Esophagus muscularis mucosa (tissue), 4 donors: ENCODE data around the gene UBL4A. TPM values are rescaled to one million over a fixed set of nuclear protein-coding genes. Genes with fewer than 3 reads are reported as not detected.

Experiments used
- small RNA-seq, 3 donors: library from RNA; depleted of rRNA; stranded (forward); fragments of <200 nt; gene quantifications; one replicate each; pipeline ENCODE3, GENCODE V24; 2016
- total RNA-seq, 4 donors: library from RNA; depleted of rRNA; stranded (reverse); fragments of >200 nt; gene quantifications; one replicate each; pipeline versions ENCODE4 v1.1.0 to v1.2.1, GENCODE V29; 2016

Gene UBL4A
- total RNA-seq, 4 donors from 2014 or later: 41.7 to 75.8 (median 57.9) TPM

Small RNA genes lying within 50 kb of the gene (small RNA-seq; reads per million reads assigned to genes)
- gene MIR6858 (0 to 2.0 (median 0.17) reads per million in 3 donors), gene RN7SL697P (0 reads per million in 3 donors)

Other genes with a start within 250 kb of the UBL4A start
- not detected for gene OPN1MW3, start 229.0 kb downstream of the UBL4A start, total RNA-seq
- gene TEX28, start 191.5 kb downstream of the UBL4A start, total RNA-seq: not detected
- not detected for gene TKTL1, start 190.8 kb downstream of the UBL4A start, total RNA-seq
- gene FLNA, start 112.0 kb downstream of the UBL4A start, total RNA-seq: over 10,000 TPM in 3 of 4 donors, 1,000 to 10,000 TPM in 1; 8,941 to 16,544 (median 12,362) TPM
- gene EMD, start 107.3 kb downstream of the UBL4A start, total RNA-seq: 10 to 100 TPM; 37.0 to 64.7 (median 57.7) TPM
- gene RPL10, start 88.2 kb downstream of the UBL4A start, total RNA-seq: 1,000 to 10,000 TPM; 2,150 to 7,554 (median 4,519) TPM
- gene DNASE1L1, start 77.4 kb downstream of the UBL4A start, total RNA-seq: 10 to 100 TPM; 19.9 to 24.3 (median 22.6) TPM
- gene TAFAZZIN, start 75.1 kb downstream of the UBL4A start, total RNA-seq: 10 to 100 TPM; 18.6 to 43.6 (median 32.5) TPM
- gene ATP6AP1, start 57.9 kb downstream of the UBL4A start, total RNA-seq: 10 to 100 TPM; 27.4 to 67.2 (median 34.7) TPM
- gene GDI1, start 49.5 kb downstream of the UBL4A start, total RNA-seq: 100 to 1,000 TPM; 105 to 148 (median 128) TPM
- gene FAM50A, start 42.5 kb downstream of the UBL4A start, total RNA-seq: 10 to 100 TPM; 47.7 to 63.5 (median 56.7) TPM
- gene PLXNA3, start 28.3 kb downstream of the UBL4A start, total RNA-seq: 10 to 100 TPM in 1 of 4 donors, 1 to 10 TPM in 3; 2.2 to 17.9 (median 4.3) TPM
- 10 to 100 TPM; 14.1 to 21.7 (median 16.9) TPM for gene LAGE3, start 7.3 kb downstream of the UBL4A start, total RNA-seq
- gene SLC10A3, start 4.0 kb upstream of the UBL4A start, total RNA-seq: 10 to 100 TPM; 24.5 to 44.9 (median 38.1) TPM
- 10 to 100 TPM; 34.9 to 49.4 (median 40.4) TPM for gene FAM3A, start 29.6 kb upstream of the UBL4A start, total RNA-seq
- gene G6PD, start 60.2 kb upstream of the UBL4A start, total RNA-seq: 10 to 100 TPM; 22.0 to 43.8 (median 27.3) TPM
- gene IKBKG, start 61.0 kb upstream of the UBL4A start, total RNA-seq: 10 to 100 TPM; 12.0 to 18.3 (median 17.3) TPM
- gene CTAG1A, start 98.5 kb upstream of the UBL4A start, total RNA-seq: not detected
- not detected for gene CTAG1B, start 132.7 kb upstream of the UBL4A start, total RNA-seq
- gene CTAG2, start 167.0 kb upstream of the UBL4A start, total RNA-seq: not detected